ENCODE measurements around the gene SH2D3A. TPM values are rescaled to one million over a fixed set of nuclear protein-coding genes. Genes with fewer than 3 reads are reported as not detected.
A peak's percentile ranks its signal among the peaks of the same experiment; 100 is the strongest.
"Not testable (repeated sequence)": the region's sequence is repeated elsewhere in the genome, so short reads cannot be mapped to it uniquely, and the experiment has no call there.

Gene SH2D3A
- total and polyA plus RNA-seq, 2 donors (not counting 1 experiment from before 2014, with no cell fraction given) = 36.1 to 54.1 TPM

GRCh38 chr19:6710273-6711077 lies 56.8 kb downstream of the SH2D3A start:
- DNase-seq (no peak), ATAC-seq (ENCODE audit: low read depth) (no peak)
- no peaks in the 10 kb centered on the region for H3K9me3 Mint-ChIP-seq (ENCODE audit: insufficient read depth)
- TF ChIP-seq CTCF (IDR thresholded peaks at IDR 0.05) (peak; percentile 4), EZH2 (IDR thresholded peaks at IDR 0.05; ENCODE audit: borderline replicate concordance, insufficient read depth, low read depth, low read length, poor library complexity, severe bottlenecking) (no peak)
- ChIA-PET CTCF (no interaction called here), POLR2A (no interaction called here)
- Histone ChIP-seq H3K27me3 (replicated peaks in 1 of 4; ENCODE audit: control extremely low read depth in 1 of 4, control insufficient read depth in 3 of 4, insufficient read depth in 4 of 4, low read length in 3 of 4) (peaks cover 0 to 28% (median 5%) of the 10 kb centered on the region in 4 experiments), H2AFZ (ENCODE audit: insufficient read depth, low read depth, low read length, poor library complexity, severe bottlenecking) (peak overlapping the region; percentile 60), H3K4me2 (replicated peaks; ENCODE audit: low read depth, low read length, poor library complexity, severe bottlenecking) (peak overlapping the region; percentile 43), H3K4me1 (ENCODE audit: control insufficient read depth in 2 of 2, insufficient read depth in 2 of 2, low read length in 2 of 2) (peaks cover 3 to 11% of the 10 kb centered on the region in 2 donors), H3K9ac (ENCODE audit: low read length) (no peak overlapping the region), H4K20me1 (ENCODE audit: control insufficient read depth, insufficient read depth, low read length, poor library complexity, severe bottlenecking) (no peaks in the 10 kb centered on the region), H3K27ac (ENCODE audit: low read length in 2 of 2) (no peak overlapping the region), H3K9me3 (ENCODE audit: control extremely low read depth in 1 of 3, control insufficient read depth in 2 of 3, insufficient read depth in 1 of 3, low read length in 2 of 3) (no peaks in the 10 kb centered on the region), H3K36me3 (replicated peaks in 1 of 2; ENCODE audit: control extremely low read depth in 1 of 2, control insufficient read depth in 1 of 2, extremely low read depth in 1 of 2, insufficient read depth in 2 of 2, low read length in 1 of 2) (no peaks in the 10 kb centered on the region), H3K79me2 (ENCODE audit: control insufficient read depth, insufficient read depth, low read length) (no peaks in the 10 kb centered on the region), H3K4me3 (ENCODE audit: control extremely low read depth in 1 of 5, extremely low read depth in 1 of 5, insufficient read depth in 1 of 5, low read depth in 2 of 5, low read length in 4 of 5) (no peak overlapping the region)
- 17% methylated on average over 30 of the region's 30 CpGs for WGBS (ENCODE audit: insufficient coverage)
- no peak overlapping the region for H3K4me3 Mint-ChIP-seq
- intact Hi-C loops (cut with micrococcal nuclease) = no loop called here
- H3K27me3 Mint-ChIP-seq = peaks cover 32% of the 10 kb centered on the region
- no peak overlapping the region for H3K27ac Mint-ChIP-seq
- H3K4me1 Mint-ChIP-seq = peaks cover 12% of the 10 kb centered on the region

GRCh38 chr19:6709549-6709948 lies 57.7 kb downstream of the SH2D3A start:
- Histone ChIP-seq H3K9me3 (ENCODE audit: control extremely low read depth in 1 of 3, control insufficient read depth in 2 of 3, insufficient read depth in 1 of 3, low read length in 2 of 3) (no peaks in the 10 kb centered on the region), H4K20me1 (ENCODE audit: control insufficient read depth, insufficient read depth, low read length, poor library complexity, severe bottlenecking) (no peaks in the 10 kb centered on the region), H2AFZ (ENCODE audit: insufficient read depth, low read depth, low read length, poor library complexity, severe bottlenecking) (no peak overlapping the region), H3K4me2 (replicated peaks; ENCODE audit: low read depth, low read length, poor library complexity, severe bottlenecking) (no peak overlapping the region), H3K36me3 (replicated peaks in 1 of 2; ENCODE audit: control extremely low read depth in 1 of 2, control insufficient read depth in 1 of 2, extremely low read depth in 1 of 2, insufficient read depth in 2 of 2, low read length in 1 of 2) (no peaks in the 10 kb centered on the region), H3K4me1 (ENCODE audit: control insufficient read depth in 2 of 2, insufficient read depth in 2 of 2, low read length in 2 of 2) (peaks cover 3 to 11% of the 10 kb centered on the region in 2 donors), H3K9ac (ENCODE audit: low read length) (no peak overlapping the region), H3K27ac (ENCODE audit: low read length in 2 of 2) (no peak overlapping the region), H3K79me2 (ENCODE audit: control insufficient read depth, insufficient read depth, low read length) (no peaks in the 10 kb centered on the region), H3K4me3 (ENCODE audit: control extremely low read depth in 1 of 5, extremely low read depth in 1 of 5, insufficient read depth in 1 of 5, low read depth in 2 of 5, low read length in 4 of 5) (no peak overlapping the region), H3K27me3 (replicated peaks in 1 of 4; ENCODE audit: control extremely low read depth in 1 of 4, control insufficient read depth in 3 of 4, insufficient read depth in 4 of 4, low read length in 3 of 4) (peaks cover 0 to 28% (median 5%) of the 10 kb centered on the region in 4 experiments)
- no peak for ATAC-seq (ENCODE audit: low read depth)
- intact Hi-C loops (cut with micrococcal nuclease) = no loop called here
- DNase-seq = no peak
- H3K9me3 Mint-ChIP-seq (ENCODE audit: insufficient read depth) = no peaks in the 10 kb centered on the region
- no peak overlapping the region for H3K27ac Mint-ChIP-seq
- ChIA-PET CTCF (no interaction called here), POLR2A (no interaction called here)
- WGBS (ENCODE audit: insufficient coverage) = 50% methylated on average over 13 of the region's 14 CpGs
- no peak for TF ChIP-seq EZH2 (IDR thresholded peaks at IDR 0.05; ENCODE audit: borderline replicate concordance, insufficient read depth, low read depth, low read length, poor library complexity, severe bottlenecking)
- no peak for TF ChIP-seq CTCF (IDR thresholded peaks at IDR 0.05)
- no peak overlapping the region for H3K4me3 Mint-ChIP-seq
- H3K27me3 Mint-ChIP-seq = peaks cover 32% of the 10 kb centered on the region
- peaks cover 12% of the 10 kb centered on the region for H3K4me1 Mint-ChIP-seq

GRCh38 chr19:6708913-6709312 lies 58.3 kb downstream of the SH2D3A start:
- H3K79me2 ChIP-seq (ENCODE audit: control insufficient read depth, insufficient read depth, low read length); H3K9me3 ChIP-seq (ENCODE audit: control extremely low read depth in 1 of 3, control insufficient read depth in 2 of 3, insufficient read depth in 1 of 3, low read length in 2 of 3); ATAC-seq (ENCODE audit: low read depth); H3K9ac ChIP-seq (ENCODE audit: low read length); CTCF ChIA-PET; H2AFZ ChIP-seq (ENCODE audit: insufficient read depth, low read depth, low read length, poor library complexity, severe bottlenecking); H3K4me3 ChIP-seq (ENCODE audit: control extremely low read depth in 1 of 5, extremely low read depth in 1 of 5, insufficient read depth in 1 of 5, low read depth in 2 of 5, low read length in 4 of 5); H3K27ac Mint-ChIP-seq; H3K4me3 Mint-ChIP-seq; intact Hi-C loops (cut with micrococcal nuclease); H4K20me1 ChIP-seq (ENCODE audit: control insufficient read depth, insufficient read depth, low read length, poor library complexity, severe bottlenecking); H3K36me3 ChIP-seq (replicated peaks in 1 of 2; ENCODE audit: control extremely low read depth in 1 of 2, control insufficient read depth in 1 of 2, extremely low read depth in 1 of 2, insufficient read depth in 2 of 2, low read length in 1 of 2); DNase-seq; H3K4me2 ChIP-seq (replicated peaks; ENCODE audit: low read depth, low read length, poor library complexity, severe bottlenecking); H3K9me3 Mint-ChIP-seq (ENCODE audit: insufficient read depth); POLR2A ChIA-PET; H3K27ac ChIP-seq (ENCODE audit: low read length in 2 of 2): not testable (repeated sequence)
- Histone ChIP-seq H3K27me3 (replicated peaks in 1 of 4; ENCODE audit: control extremely low read depth in 1 of 4, control insufficient read depth in 3 of 4, insufficient read depth in 4 of 4, low read length in 3 of 4) (peaks cover 0 to 28% (median 5%) of the 10 kb centered on the region in 4 experiments), H3K4me1 (ENCODE audit: control insufficient read depth in 2 of 2, insufficient read depth in 2 of 2, low read length in 2 of 2) (peaks cover 3 to 11% of the 10 kb centered on the region in 2 donors)
- peaks cover 32% of the 10 kb centered on the region for H3K27me3 Mint-ChIP-seq
- H3K4me1 Mint-ChIP-seq = peaks cover 12% of the 10 kb centered on the region
- 96% methylated on average over 7 of the region's 12 CpGs for WGBS (ENCODE audit: insufficient coverage)

Data from B cell (primary cell).